HG03575 (cell line): ENCODE measurements around the gene PSMC3IP.
"Not testable (repeated sequence)": the region's sequence is repeated elsewhere in the genome, so short reads cannot be mapped to it uniquely, and the experiment has no call there.

ENCODE experiments used
- ATAC-seq: cut with Tn5 transposase; IDR thresholded peaks from one replicate; pipeline ENCODE4 v1.9.1; 2021; ENCODE audit not compliant: unreplicated experiment, insufficient number of reproducible peaks, low FRiP score; ENCODE audit errors: extremely low read depth

Gene PSMC3IP, protein sequence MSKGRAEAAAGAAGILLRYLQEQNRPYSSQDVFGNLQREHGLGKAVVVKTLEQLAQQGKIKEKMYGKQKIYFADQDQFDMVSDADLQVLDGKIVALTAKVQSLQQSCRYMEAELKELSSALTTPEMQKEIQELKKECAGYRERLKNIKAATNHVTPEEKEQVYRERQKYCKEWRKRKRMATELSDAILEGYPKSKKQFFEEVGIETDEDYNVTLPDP

GRCh38 chr17:42577532-42578281, at the start of gene PSMC3IP:
PSMC3IP (minus strand) TSS chr17:42577729; CDS start chr17:42577686, 43 bp downstream.
- no peak for ATAC-seq

DNA sequence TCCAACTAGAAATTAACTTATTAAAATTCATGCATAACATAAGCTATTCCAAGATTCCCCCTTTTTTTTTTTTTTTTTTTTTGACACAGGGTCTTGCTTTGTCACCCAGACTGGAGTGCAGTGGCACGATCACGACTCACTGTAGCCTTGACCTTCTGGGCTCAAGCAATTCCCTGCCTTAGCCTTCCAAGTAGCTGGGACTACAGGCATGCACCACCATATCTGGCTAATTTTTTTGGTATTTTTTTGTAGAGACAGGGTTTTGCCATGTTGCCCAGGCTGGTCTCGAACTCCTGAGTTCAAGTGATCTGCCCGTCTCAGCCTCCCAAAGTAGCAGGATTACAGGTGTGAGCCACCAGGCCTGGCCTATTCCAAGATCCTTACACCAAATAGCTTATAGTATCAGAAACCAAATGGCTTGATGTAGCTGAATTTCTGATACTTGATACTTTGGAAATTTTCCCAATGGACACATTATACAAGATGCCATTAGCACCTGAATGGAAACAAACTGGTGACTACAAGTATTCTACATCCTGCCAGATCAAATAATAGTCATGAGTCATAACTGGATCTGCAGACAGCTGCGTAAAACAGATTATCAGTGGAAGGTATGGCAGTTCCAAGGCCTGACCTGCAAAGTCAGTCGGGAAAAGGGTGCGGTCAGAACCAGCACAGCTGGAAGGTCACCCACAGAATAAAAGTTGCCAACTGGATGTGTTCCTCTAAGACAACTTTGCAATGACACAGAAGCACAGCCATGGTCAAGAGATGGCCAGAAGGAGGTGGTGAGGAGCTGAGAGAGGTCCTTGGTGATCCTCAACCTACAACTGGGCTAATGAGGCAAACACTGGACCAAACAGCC, 46.4 kb upstream of the PSMC3IP start:
- no peak for ATAC-seq

DNA sequence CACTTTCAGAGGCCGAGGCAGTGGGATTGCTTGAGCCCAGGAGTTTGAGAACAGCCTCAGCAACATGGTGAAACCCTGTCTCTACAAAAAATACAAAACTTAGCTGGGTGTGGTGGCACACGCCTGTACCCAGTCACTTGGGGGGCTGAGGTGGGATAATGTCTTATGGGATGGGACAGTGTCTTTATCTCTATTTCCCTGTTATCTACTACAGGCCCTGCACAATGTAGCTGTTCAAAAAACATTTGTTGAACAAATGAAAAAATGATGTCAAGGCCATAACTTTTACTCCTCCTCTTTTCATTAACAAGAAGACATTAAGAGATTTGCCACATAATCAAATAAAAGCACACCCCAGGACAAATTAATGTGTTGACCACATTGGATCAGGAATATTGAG, 45.7 kb upstream of the PSMC3IP start:
- no peak for ATAC-seq

DNA sequence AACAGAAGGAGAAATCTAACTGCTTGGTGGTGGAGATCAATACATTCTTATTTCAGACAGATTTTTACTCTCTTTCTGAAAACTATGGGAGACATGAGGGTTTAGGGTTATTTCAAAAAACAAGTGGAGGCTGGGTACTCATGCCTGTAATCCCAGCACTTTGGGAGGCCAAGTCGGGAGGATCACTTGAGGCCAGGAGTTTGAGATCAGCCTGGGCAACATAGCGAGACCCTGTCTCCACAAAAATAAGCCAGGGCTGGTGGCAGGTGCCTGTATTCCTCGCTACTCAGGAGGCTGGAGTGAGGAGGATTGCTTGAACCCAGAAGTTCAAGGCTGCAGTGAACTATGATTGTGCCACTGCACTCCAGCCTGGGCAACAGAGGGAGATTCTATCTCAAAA, 44.5 kb upstream of the PSMC3IP start:
- ATAC-seq, result not testable (repeated sequence)

- ATAC-seq, result no peak
These were observed 41.1 kb upstream of the PSMC3IP start for GRCh38 chr17:42618442-42619150.

DNA sequence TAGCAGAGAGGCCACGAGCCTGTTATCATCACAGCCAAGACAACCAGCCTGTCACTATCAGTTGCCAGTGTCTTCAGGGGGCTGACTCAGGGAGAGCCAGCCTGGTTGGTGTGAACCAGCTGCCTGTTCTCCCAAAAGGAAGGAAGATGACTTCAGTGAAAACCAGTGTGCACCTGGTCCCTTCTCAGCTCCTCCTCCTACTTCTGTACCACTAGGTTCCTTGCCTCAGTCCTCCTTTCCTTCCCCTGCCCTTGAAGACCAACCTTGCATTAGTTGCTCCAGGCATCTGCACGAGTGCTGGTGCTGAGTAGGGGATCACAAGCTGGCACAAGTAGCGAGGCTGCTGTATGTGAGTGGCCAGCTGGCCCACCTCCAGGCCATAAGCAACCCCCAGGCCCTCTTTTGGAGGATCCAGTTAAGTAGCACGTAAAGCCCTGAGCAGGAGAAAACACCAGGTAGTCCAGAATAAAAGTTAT, 40.5 kb upstream of the PSMC3IP start:
- no peak for ATAC-seq

GRCh38 chr17:42613699-42614295, 36.3 kb upstream of the PSMC3IP start:
- ATAC-seq, result no peak

DNA sequence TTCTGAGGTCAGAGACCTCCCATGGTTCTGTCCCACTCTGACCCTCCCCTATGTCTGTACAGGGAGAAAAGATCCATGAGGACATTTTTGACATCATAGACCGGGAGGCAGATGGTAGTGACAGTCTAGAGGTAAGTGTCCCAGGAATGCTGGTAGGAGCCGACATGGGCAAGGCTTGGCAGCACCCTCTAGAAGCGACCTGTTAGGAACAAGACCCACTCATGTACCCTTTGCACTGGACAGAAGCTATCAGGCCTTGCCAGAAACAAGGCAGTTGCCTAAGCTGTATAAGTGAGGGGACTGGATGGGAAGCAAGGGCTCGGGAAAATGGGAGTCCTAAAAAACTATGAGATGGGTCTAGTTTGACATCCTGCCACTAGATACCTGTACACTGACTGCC, 34.5 kb upstream of the PSMC3IP start:
- ATAC-seq, result no peak

- ATAC-seq, result peak; percentile 10
These were observed 32.6 kb upstream of the PSMC3IP start for GRCh38 chr17:42609814-42610801.

DNA sequence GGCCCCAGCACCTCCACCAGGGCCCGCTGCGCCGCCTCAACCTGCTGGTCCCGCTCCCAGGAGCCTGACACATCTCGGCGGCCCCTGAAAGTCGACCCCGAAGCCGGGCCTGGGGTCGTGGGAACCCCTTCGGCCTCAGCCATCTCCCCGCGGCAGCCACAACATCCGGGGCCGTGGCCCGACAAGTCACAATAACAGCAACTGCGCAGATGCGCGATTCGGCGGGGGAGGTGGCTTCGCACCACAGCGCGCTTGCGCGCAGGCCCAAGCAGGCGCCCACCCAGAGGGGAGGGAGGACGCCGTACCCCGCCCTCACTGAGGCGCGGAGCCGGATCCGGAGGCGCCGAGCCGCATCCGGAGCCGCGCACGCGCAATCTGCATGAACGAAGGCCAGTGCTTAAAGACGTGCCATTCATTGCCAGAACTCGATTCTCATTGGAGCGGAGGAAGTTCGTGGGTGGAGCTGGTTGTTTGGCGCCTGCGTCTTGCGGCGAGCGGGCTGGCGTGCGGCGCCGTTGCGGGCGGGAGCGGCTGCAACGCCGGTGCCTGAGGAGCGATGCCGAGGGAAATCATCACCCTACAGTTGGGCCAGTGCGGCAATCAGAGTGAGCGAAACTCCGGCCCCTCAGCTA, 31.8 kb upstream of the PSMC3IP start, which contains the start of the genes RETREG3 and TUBG1:
TSS of gene RETREG3 (minus strand) at position 193 of the 632 bp plus-strand sequence. CDS start at position 143, 50 bp downstream.
TSS of gene TUBG1 (plus strand) at position 502 of the 632 bp plus-strand sequence. CDS start at position 557, 55 bp downstream.
- ATAC-seq, result peak; percentile 62

DNA sequence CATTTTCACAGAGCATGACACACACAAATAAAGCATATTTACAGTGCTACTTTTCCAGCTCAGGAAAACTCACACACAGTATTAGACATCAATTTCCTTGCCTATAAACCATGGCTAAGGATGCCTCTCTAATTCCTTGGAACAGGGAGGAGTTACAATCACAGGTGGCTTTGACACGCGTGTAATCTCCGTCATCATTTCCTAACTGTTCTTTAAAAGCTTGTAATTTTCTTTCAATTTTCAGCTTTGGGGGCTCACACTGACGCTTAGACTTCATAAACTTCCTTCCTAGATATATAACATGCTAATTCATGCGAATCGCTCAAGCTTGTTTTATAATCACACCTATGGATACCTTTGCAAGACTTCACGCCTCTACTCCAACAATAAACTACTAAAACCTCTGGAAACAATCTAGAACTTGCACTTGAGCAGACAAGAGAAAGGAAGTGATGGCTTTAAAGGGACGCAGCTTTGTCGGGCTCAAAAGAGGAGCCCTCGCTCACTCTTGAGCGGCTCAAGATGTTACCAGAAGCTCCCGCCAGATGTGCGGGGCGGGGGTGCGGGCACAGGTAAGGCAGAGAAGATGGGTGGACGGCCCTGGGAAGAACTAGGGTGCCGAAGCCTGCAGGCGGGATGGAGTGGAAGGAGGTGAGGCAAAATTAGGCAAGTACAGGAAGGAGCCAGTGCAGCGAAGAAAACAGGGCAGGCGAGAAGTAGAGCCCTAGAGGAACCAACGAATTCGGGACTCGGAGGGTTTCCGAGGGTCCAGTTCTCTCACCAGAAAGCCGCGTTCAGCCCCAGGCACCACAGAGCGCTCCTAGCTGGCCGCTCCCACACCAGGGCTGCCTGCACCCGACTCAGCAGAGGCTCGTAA, 31.0 kb upstream of the PSMC3IP start:
- ATAC-seq, result no peak

DNA sequence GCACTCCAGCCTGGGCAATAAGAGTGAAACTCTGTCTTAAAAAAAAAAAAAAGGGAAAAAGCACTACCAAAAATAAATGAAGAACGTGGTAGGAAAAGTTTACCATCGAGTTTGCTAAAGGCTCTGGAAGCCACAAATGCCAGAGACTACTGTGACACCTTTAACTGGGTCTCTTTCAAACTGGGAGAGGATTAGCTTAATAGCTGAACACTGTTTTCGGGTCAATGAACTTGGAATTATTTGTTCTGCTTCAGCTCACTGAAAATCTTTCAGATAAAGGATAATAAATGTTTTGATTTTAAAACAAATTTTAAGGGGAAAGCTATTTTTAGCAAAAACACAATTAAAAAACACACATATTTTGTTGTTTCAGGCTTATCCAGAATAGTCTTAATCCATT, 30.2 kb upstream of the PSMC3IP start:
- ATAC-seq, result no peak

GRCh38 chr17:42603318-42603717, 25.8 kb upstream of the PSMC3IP start:
- no peak for ATAC-seq

DNA sequence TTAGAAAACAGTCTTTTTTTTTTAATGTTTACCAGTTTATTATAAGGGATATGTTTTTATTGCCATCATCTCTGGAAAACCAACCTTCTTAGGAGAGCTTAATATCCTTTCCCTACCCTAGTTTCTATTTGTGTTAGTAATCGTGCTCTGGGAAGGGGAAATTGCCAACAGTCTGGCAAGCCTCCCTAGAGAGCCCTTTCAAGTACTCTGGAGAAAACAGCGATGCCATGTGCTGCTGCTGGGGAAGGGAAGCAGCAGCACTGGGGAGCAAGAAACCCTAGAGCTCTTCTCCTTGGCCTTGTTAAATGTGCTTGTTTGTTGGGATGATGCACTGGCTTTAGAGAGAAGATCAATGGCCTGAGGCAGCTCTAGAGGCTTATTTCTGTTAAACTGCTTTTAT, 21.4 kb upstream of the PSMC3IP start:
- ATAC-seq, result no peak

DNA sequence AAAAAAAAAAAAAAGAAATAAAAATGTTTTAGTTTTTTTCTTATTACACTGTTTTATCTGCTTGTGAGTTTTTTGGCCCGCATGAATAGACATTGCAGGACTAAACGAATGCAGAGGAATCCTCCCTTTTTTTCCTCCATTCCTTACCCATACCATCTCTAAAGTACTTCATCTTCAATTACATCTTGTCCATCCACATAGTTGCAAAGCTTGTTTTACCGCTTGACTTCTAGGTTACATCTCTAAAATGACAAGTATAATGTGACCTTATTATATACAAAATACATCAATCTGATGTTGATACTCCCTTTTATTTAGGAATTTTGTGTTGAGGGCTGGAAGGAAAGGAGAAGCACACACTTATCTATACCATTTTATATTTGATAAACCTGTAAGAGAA, 18.9 kb upstream of the PSMC3IP start:
- ATAC-seq, result no peak

- ATAC-seq, result no peak
These were observed 13.9 kb upstream of the PSMC3IP start for GRCh38 chr17:42591411-42591810.
